ENCODE results near the gene AP3D1. TPM values are rescaled to one million over a fixed set of nuclear protein-coding genes. Genes with fewer than 3 reads are reported as not detected.

Gene AP3D1
- total RNA-seq, 1 donor from 2014 or later: 98.8 TPM

GRCh38 chr19:2123682-2124387, 27.5 kb downstream of the AP3D1 start:
- intact Hi-C loops (cut with DNase I): no loop called here
- Histone ChIP-seq H3K9me3 (no peaks in the 10 kb centered on the region), H3K27ac (no peak overlapping the region), H3K27me3 (no peaks in the 10 kb centered on the region), H3K36me3 (peaks cover 77 to 78% of the 10 kb centered on the region in 2 donors), H3K4me3 (no peak overlapping the region), H3K4me1 (no peaks in the 10 kb centered on the region)
- no peak for TF ChIP-seq CTCF (IDR thresholded peaks at IDR 0.05)
- DNase-seq (ENCODE audit: low spot score in 2 of 2): no peak

GRCh38 chr19:2122982-2123381, 28.4 kb downstream of the AP3D1 start:
- intact Hi-C loops (cut with DNase I): no loop called here
- H3K9me3 ChIP-seq: no peaks in the 10 kb centered on the region

GRCh38 chr19:2122251-2122650, 29.1 kb downstream of the AP3D1 start:
- H3K27ac ChIP-seq: no peak overlapping the region
- peaks cover 84 to 85% of the 10 kb centered on the region in 2 donors for H3K36me3 ChIP-seq
- DNase-seq (ENCODE audit: low spot score in 2 of 2): no peak
- H3K9me3 ChIP-seq: no peaks in the 10 kb centered on the region
- no peak overlapping the region for H3K4me3 ChIP-seq
- no peak for TF ChIP-seq CTCF (IDR thresholded peaks at IDR 0.05)
- H3K27me3 ChIP-seq: no peaks in the 10 kb centered on the region
- no peaks in the 10 kb centered on the region for H3K4me1 ChIP-seq
- intact Hi-C loops (cut with DNase I): no loop called here

More at GRCh38 chr19:2122982-2123381, 28.4 kb downstream of the AP3D1 start:
- H3K27ac ChIP-seq: no peak overlapping the region
- DNase-seq (ENCODE audit: low spot score in 2 of 2): no peak
- no peaks in the 10 kb centered on the region for H3K4me1 ChIP-seq
- peaks cover 84% of the 10 kb centered on the region in 2 donors for H3K36me3 ChIP-seq
- H3K4me3 ChIP-seq: no peak overlapping the region
- no peak for TF ChIP-seq CTCF (IDR thresholded peaks at IDR 0.05)
- no peaks in the 10 kb centered on the region for H3K27me3 ChIP-seq

GRCh38 chr19:2121416-2122051, 29.8 kb downstream of the AP3D1 start:
- intact Hi-C loops (cut with DNase I): no loop called here
- Histone ChIP-seq H3K9me3 (no peaks in the 10 kb centered on the region), H3K27me3 (no peaks in the 10 kb centered on the region), H3K4me1 (no peaks in the 10 kb centered on the region), H3K36me3 (peaks cover 84 to 85% of the 10 kb centered on the region in 2 donors), H3K4me3 (no peak overlapping the region), H3K27ac (no peak overlapping the region)
- no peak for TF ChIP-seq CTCF (IDR thresholded peaks at IDR 0.05)
- DNase-seq (ENCODE audit: low spot score in 2 of 2): no peak

DNA sequence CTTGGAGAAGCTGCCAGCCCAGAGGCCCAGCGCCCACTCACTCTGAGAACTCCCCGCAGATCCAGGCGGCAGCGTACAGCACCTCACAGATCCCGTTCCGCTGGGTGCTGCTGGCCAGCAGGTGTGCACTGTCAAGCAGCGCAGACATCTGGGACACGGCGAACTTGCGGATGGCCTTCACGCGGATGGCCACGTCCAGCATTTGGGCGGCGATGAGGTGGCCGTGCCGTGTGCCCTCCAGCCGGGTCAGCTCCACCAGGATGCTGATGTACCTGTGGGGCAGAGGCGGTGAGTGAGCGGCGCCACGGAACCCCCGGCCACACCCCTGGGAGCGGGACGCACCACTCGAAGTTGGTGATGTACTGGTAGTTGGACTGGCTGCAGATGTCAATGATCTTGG, 30.5 kb downstream of the AP3D1 start:
- TF ChIP-seq CTCF (IDR thresholded peaks at IDR 0.05): no peak
- Histone ChIP-seq H3K4me1 (no peaks in the 10 kb centered on the region), H3K27me3 (no peaks in the 10 kb centered on the region), H3K4me3 (no peak overlapping the region), H3K36me3 (peaks cover 85 to 86% of the 10 kb centered on the region in 2 donors), H3K9me3 (no peaks in the 10 kb centered on the region), H3K27ac (no peak overlapping the region)
- intact Hi-C loops (cut with DNase I): no loop called here
- no peak for DNase-seq (ENCODE audit: low spot score in 2 of 2)

Data from ascending aorta (tissue), 2 donors.